IMR-90 (cell line): ENCODE measurements around the gene DMAC2.
"Not testable (repeated sequence)": the region's sequence is repeated elsewhere in the genome, so short reads cannot be mapped to it uniquely, and the experiment has no call there.

ENCODE experiments used
- BHLHE40 ChIP-seq: fragments of 150-350 bp; IDR thresholded peaks from 2 replicates; pipeline ENCODE4 v1.6.1; 2016; ENCODE audit warnings: mild to moderate bottlenecking, low read depth, low read length
- CEBPB ChIP-seq: IDR thresholded peaks from 2 replicates; pipeline ENCODE4 v1.6.1; 2012; ENCODE audit warnings: low read depth, low read length, improper control_type of control experiment
- CTCF ChIP-seq: conservative IDR thresholded peaks from 2 replicates; pipeline ENCODE4 v1.5.1; 2012; ENCODE audit warnings: mild to moderate bottlenecking, low read depth, low read length, improper control_type of control experiment
- ELK1 ChIP-seq: fragments of 150-350 bp; IDR thresholded peaks from 2 replicates; pipeline ENCODE4 v1.6.1; 2016; ENCODE audit warnings: low read depth, mild to moderate bottlenecking, low read length, moderate library complexity, borderline replicate concordance
- FOS ChIP-seq: fragments of 150-350 bp; IDR thresholded peaks from 2 replicates; pipeline ENCODE4 v1.6.1; 2016; ENCODE audit warnings: low read depth, low read length
- MAZ ChIP-seq: IDR thresholded peaks from 2 replicates; pipeline ENCODE4 v1.6.1; 2012; ENCODE audit warnings: low read depth, mild to moderate bottlenecking, low read length, improper control_type of control experiment, moderate library complexity, borderline replicate concordance
- MXI1 ChIP-seq: IDR thresholded peaks from 2 replicates; pipeline ENCODE4 v1.6.1; 2012; ENCODE audit warnings: low read depth, mild to moderate bottlenecking, low read length, moderate library complexity, borderline replicate concordance
- POLR2A ChIP-seq: IDR thresholded peaks from 2 replicates; pipeline ENCODE4 v1.6.1; 2012; ENCODE audit warnings: mild to moderate bottlenecking, low read depth, low read length
- RAD21 ChIP-seq: IDR thresholded peaks from 2 replicates; pipeline ENCODE4 v1.6.1; 2012; ENCODE audit warnings: low read length, improper control_type of control experiment
- RCOR1 ChIP-seq: IDR thresholded peaks from 2 replicates; pipeline ENCODE4 v1.6.1; 2012; ENCODE audit warnings: mild to moderate bottlenecking, low read length, improper control_type of control experiment; ENCODE audit not compliant: insufficient replicate concordance
- RFX5 ChIP-seq: IDR thresholded peaks from 2 replicates; pipeline ENCODE4 v1.8.0; 2012; ENCODE audit warnings: low read depth, mild to moderate bottlenecking, low read length, moderate library complexity
- SMC3 ChIP-seq: fragments of 150-350 bp; IDR thresholded peaks from 2 replicates; pipeline ENCODE4 v1.6.1; 2016; ENCODE audit warnings: low read depth, mild to moderate bottlenecking, antibody characterized with exemption, low read length, moderate library complexity
- USF2 ChIP-seq: fragments of 150-350 bp; IDR thresholded peaks from 2 replicates; pipeline ENCODE4 v1.6.1; 2017; ENCODE audit warnings: mild to moderate bottlenecking, antibody characterized with exemption, low read length, low read depth

DNA sequence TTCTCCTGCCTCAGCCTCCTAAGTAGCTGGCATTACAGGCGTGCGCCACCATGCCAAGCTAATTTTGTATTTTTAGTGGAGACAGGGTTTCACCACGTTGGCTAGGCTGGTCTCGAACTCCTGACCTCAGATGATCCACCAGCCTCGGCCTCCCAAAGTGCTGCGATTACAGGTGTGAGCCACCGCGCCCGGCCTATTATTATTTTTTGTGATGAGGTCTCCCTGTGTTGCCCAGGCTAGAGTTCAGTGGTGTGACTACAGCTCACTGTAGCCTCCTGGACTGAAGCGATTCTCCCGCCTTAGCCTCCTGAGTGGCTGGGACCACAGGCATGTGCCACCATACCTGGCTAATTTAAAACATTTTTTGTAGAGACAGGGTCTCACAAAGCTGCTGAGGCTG, 4.3 kb downstream of the DMAC2 start:
- TF ChIP-seq CTCF, MXI1, FOS, POLR2A, CEBPB, BHLHE40, USF2, RFX5, MAZ, SMC3, RCOR1, RAD21, ELK1: not testable (repeated sequence)
